Measurements from ENCODE around the gene SLCO2B1.

SLCO2B1 gene

GRCh38 chr11:75229466-75229865 is 78.6 kb downstream of the SLCO2B1 start:
- DNase-seq = no peak

GRCh38 chr11:75230621-75231020 is 79.7 kb downstream of the SLCO2B1 start:
- no peak for DNase-seq

GRCh38 chr11:75233754-75234172 is 82.9 kb downstream of the SLCO2B1 start:
- DNase-seq = no peak

GRCh38 chr11:75236062-75236461 is 85.2 kb downstream of the SLCO2B1 start:
- no peak for DNase-seq

- DNase-seq = no peak
Observed at GRCh38 chr11:75237050-75237449, 86.1 kb downstream of the SLCO2B1 start.

- DNase-seq = no peak
Observed at GRCh38 chr11:75238595-75239440, 87.9 kb downstream of the SLCO2B1 start.

- DNase-seq = no peak
Observed at GRCh38 chr11:75239531-75240290, 88.8 kb downstream of the SLCO2B1 start.

GRCh38 chr11:75240311-75241035 is 89.6 kb downstream of the SLCO2B1 start, which contains the start of gene TPBGL:
Gene TPBGL (plus strand): TSS chr11:75240774. CDS start chr11:75241050, 276 bp downstream.
- DNase-seq = peak; percentile 26 to 39

- DNase-seq = peak; percentile 87 to 89
Observed at GRCh38 chr11:75241036-75241905, 90.4 kb downstream of the SLCO2B1 start.

- DNase-seq = no peak
Observed at GRCh38 chr11:75241906-75242644, 91.2 kb downstream of the SLCO2B1 start.

GRCh38 chr11:75242722-75243600 is 92.1 kb downstream of the SLCO2B1 start:
- DNase-seq = no peak

GRCh38 chr11:75244052-75244814 is 93.3 kb downstream of the SLCO2B1 start:
- DNase-seq = no peak

GRCh38 chr11:75245356-75246005 is 94.6 kb downstream of the SLCO2B1 start:
- no peak for DNase-seq

GRCh38 chr11:75246006-75246670 is 95.2 kb downstream of the SLCO2B1 start:
- DNase-seq = no peak

GRCh38 chr11:75246671-75247350 is 95.9 kb downstream of the SLCO2B1 start:
- DNase-seq = no peak

- no peak for DNase-seq
Observed at GRCh38 chr11:75248924-75249256, 98.0 kb downstream of the SLCO2B1 start.

- no peak for DNase-seq
Observed at GRCh38 chr11:75249704-75250103, 98.8 kb downstream of the SLCO2B1 start.

GRCh38 chr11:75254326-75254725 is 103.4 kb downstream of the SLCO2B1 start:
- DNase-seq = no peak

All from activated CD4-positive, alpha-beta T cell treated with anti-CD3 and anti-CD28 coated beads, Interleukin-2, amount 50 U/mL, for 48 hours (primary cell).